GM21576 (cell line): ENCODE data around the gene ARHGAP8.

Experiments
- ATAC-seq: cut with Tn5 transposase; IDR thresholded peaks from one replicate; pipeline ENCODE4 v1.9.1; 2021; ENCODE audit warnings: mild to moderate bottlenecking, moderate library complexity; ENCODE audit not compliant: unreplicated experiment

The ARHGAP8 gene

GRCh38 chr22:44823806-44824205 lies 71.4 kb downstream of the ARHGAP8 start:
- no peak for ATAC-seq

GRCh38 chr22:44824271-44824670 lies 71.9 kb downstream of the ARHGAP8 start:
- no peak for ATAC-seq

- ATAC-seq, result no peak
Observed at GRCh38 chr22:44825310-44826150, 73.2 kb downstream of the ARHGAP8 start.

GRCh38 chr22:44827666-44828190 lies 75.4 kb downstream of the ARHGAP8 start:
- no peak for ATAC-seq

- no peak for ATAC-seq
Observed at GRCh38 chr22:44828193-44828592, 75.8 kb downstream of the ARHGAP8 start.

- no peak for ATAC-seq
Observed at GRCh38 chr22:44831885-44832284, 79.5 kb downstream of the ARHGAP8 start.

- ATAC-seq, result no peak
Observed at GRCh38 chr22:44834065-44834464, 81.7 kb downstream of the ARHGAP8 start.

GRCh38 chr22:44837481-44837880 lies 85.1 kb downstream of the ARHGAP8 start:
- ATAC-seq, result no peak

GRCh38 chr22:44838316-44839016 lies 86.1 kb downstream of the ARHGAP8 start:
- ATAC-seq, result no peak

- no peak for ATAC-seq
Observed at GRCh38 chr22:44839061-44839460, 86.7 kb downstream of the ARHGAP8 start.

- no peak for ATAC-seq
Observed at GRCh38 chr22:44839721-44840120, 87.3 kb downstream of the ARHGAP8 start.

- no peak for ATAC-seq
Observed at GRCh38 chr22:44840611-44841322, 88.4 kb downstream of the ARHGAP8 start.

- no peak for ATAC-seq
Observed at GRCh38 chr22:44842417-44842816, 90.0 kb downstream of the ARHGAP8 start.

- ATAC-seq, result no peak
Observed at GRCh38 chr22:44845191-44845590, 92.8 kb downstream of the ARHGAP8 start.

GRCh38 chr22:44845796-44846720 lies 93.7 kb downstream of the ARHGAP8 start:
- no peak for ATAC-seq

GRCh38 chr22:44846726-44847275 lies 94.4 kb downstream of the ARHGAP8 start:
- no peak for ATAC-seq

GRCh38 chr22:44847380-44847779 lies 95.0 kb downstream of the ARHGAP8 start:
- ATAC-seq, result no peak

GRCh38 chr22:44847892-44848291 lies 95.5 kb downstream of the ARHGAP8 start:
- ATAC-seq, result no peak

GRCh38 chr22:44848296-44848741 lies 95.9 kb downstream of the ARHGAP8 start:
- ATAC-seq, result no peak
